KMS-11 (cell line): ENCODE measurements around the gene CST6.

Experiments used
- H2AFZ ChIP-seq: fragments of 200-600 bp; sonication (generic); 2 replicates; pipeline ENCODE4 v1.6.1; 2016; ENCODE audit warnings: antibody characterized with exemption, mixed run types, low read depth
- H3K27ac ChIP-seq: fragments of 200-600 bp; sonication (generic); 2 replicates; pipeline ENCODE4 v1.6.1; 2016; ENCODE audit warnings: mild to moderate bottlenecking, mixed run types
- H3K27me3 ChIP-seq: fragments of 200-600 bp; sonication (generic); 2 replicates; pipeline ENCODE4 v1.6.1; 2017; ENCODE audit warnings: mild to moderate bottlenecking, low read depth, mixed run types, moderate library complexity; ENCODE audit not compliant: insufficient read depth
- H3K36me3 ChIP-seq: fragments of 200-600 bp; sonication (generic); 2 replicates; pipeline ENCODE4 v1.6.1; 2017; ENCODE audit warnings: mild to moderate bottlenecking, mixed run types; ENCODE audit not compliant: insufficient read depth
- H3K4me1 ChIP-seq: fragments of 200-600 bp; sonication (generic); 2 replicates; pipeline ENCODE4 v1.6.1; 2016; ENCODE audit warnings: mild to moderate bottlenecking, low read depth, mixed run types; ENCODE audit not compliant: poor library complexity, severe bottlenecking
- H3K4me2 ChIP-seq: fragments of 200-600 bp; sonication (generic); 2 replicates; pipeline ENCODE4 v1.7.0; 2016; ENCODE audit warnings: mild to moderate bottlenecking, mixed run types
- H3K4me3 ChIP-seq: fragments of 200-600 bp; sonication (generic); IDR thresholded peaks from 2 replicates; pipeline ENCODE4 v1.6.1; 2017; ENCODE audit warnings: low read depth, low read length, mixed read lengths; ENCODE audit not compliant: insufficient read depth
- H3K79me2 ChIP-seq: fragments of 200-600 bp; sonication (generic); 2 replicates; pipeline ENCODE4 v1.6.1; 2016; ENCODE audit warnings: low read depth, mixed run types; ENCODE audit not compliant: insufficient read depth
- H3K9ac ChIP-seq: fragments of 200-600 bp; sonication (generic); 2 replicates; pipeline ENCODE4 v1.6.1; 2016; ENCODE audit warnings: mild to moderate bottlenecking, mixed run types
- H4K20me1 ChIP-seq: fragments of 200-600 bp; sonication (generic); 2 replicates; pipeline ENCODE4 v1.6.1; 2016; ENCODE audit warnings: mild to moderate bottlenecking, mixed run types; ENCODE audit not compliant: insufficient read depth
- TF ChIP-seq, protein P1 (sequence below): fragments of 200-600 bp; sonication (generic); conservative IDR thresholded peaks from 2 replicates; pipeline ENCODE4 v1.6.1; 2017; ENCODE audit warnings: low read depth, mild to moderate bottlenecking, antibody characterized with exemption, low read length, moderate library complexity, mixed read lengths

The CST6 gene, protein sequence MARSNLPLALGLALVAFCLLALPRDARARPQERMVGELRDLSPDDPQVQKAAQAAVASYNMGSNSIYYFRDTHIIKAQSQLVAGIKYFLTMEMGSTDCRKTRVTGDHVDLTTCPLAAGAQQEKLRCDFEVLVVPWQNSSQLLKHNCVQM

DNA sequence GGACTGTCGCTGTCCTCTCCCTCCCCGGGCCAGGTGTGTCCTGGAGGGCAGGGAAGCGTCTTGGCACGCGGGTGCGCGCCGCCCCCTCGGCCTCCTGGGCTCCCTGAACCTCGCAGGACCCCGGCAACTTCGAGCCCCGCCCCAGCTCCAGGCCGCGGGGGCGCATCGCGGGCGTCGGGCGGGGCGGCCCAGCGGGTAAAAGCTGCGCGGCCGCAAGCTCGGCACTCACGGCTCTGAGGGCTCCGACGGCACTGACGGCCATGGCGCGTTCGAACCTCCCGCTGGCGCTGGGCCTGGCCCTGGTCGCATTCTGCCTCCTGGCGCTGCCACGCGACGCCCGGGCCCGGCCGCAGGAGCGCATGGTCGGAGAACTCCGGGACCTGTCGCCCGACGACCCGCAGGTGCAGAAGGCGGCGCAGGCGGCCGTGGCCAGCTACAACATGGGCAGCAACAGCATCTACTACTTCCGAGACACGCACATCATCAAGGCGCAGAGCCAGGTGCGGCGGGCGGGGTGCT is at the start of gene CST6:
Gene CST6 (plus strand): TSS at position 224 of the 519 bp plus-strand sequence. CDS start 37 bp downstream, at position 261.
- Histone ChIP-seq H3K27ac (no peak within 1 kb of the TSS), H3K4me3 (no peak within 1 kb of the TSS), H2AFZ (no peak within 1 kb of the TSS), H3K36me3 (no peaks in the 10 kb centered on the region), H4K20me1 (no peaks in the 10 kb centered on the region), H3K9ac (no peak within 1 kb of the TSS), H3K4me2 (no peak within 1 kb of the TSS), H3K27me3 (no peaks in the 10 kb centered on the region), H3K79me2 (no peaks in the 10 kb centered on the region), H3K4me1 (peaks cover 7% of the 10 kb centered on the region)
- TF ChIP-seq, protein P1, sequence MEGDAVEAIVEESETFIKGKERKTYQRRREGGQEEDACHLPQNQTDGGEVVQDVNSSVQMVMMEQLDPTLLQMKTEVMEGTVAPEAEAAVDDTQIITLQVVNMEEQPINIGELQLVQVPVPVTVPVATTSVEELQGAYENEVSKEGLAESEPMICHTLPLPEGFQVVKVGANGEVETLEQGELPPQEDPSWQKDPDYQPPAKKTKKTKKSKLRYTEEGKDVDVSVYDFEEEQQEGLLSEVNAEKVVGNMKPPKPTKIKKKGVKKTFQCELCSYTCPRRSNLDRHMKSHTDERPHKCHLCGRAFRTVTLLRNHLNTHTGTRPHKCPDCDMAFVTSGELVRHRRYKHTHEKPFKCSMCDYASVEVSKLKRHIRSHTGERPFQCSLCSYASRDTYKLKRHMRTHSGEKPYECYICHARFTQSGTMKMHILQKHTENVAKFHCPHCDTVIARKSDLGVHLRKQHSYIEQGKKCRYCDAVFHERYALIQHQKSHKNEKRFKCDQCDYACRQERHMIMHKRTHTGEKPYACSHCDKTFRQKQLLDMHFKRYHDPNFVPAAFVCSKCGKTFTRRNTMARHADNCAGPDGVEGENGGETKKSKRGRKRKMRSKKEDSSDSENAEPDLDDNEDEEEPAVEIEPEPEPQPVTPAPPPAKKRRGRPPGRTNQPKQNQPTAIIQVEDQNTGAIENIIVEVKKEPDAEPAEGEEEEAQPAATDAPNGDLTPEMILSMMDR: no peak

DNA sequence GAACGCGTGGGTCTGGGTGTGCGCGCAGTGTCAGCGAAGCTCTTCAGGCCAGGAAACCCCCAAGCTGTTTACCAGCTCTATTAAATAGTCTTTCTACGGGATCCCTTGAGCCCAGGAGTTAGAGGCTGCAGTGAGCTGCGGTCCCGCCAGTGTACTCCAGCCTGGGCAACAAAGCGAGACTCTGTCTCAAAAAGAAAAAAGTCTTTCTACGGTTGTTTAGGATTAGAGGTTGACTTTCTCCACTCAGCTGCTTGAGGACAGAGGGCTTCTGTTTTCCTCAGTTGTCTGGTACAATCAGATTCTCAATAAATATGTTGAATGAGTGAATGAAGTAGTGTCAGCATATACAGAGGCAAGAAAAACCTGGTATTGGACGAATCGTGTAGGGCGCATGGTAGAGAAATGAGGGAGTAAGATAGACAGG is 49.7 kb upstream of the CST6 start:
- Histone ChIP-seq H3K4me2 (peak overlapping the region; percentile 73), H3K4me3 (no peak overlapping the region), H4K20me1 (0 out of 2 replicates have a peak, but pooled peaks cover 3% of the 10 kb centered on the region), H3K9ac (peak overlapping the region; percentile 83; the same call in 1 of the 2 replicates), H3K36me3 (no peaks in the 10 kb centered on the region), H3K27ac (peak overlapping the region; percentile 17; the same call in 1 of the 2 replicates), H2AFZ (no peak overlapping the region), H3K79me2 (peaks cover 27% of the 10 kb centered on the region), H3K27me3 (no peaks in the 10 kb centered on the region), H3K4me1 (peaks cover 26% of the 10 kb centered on the region)
- TF ChIP-seq, protein P1: no peak

DNA sequence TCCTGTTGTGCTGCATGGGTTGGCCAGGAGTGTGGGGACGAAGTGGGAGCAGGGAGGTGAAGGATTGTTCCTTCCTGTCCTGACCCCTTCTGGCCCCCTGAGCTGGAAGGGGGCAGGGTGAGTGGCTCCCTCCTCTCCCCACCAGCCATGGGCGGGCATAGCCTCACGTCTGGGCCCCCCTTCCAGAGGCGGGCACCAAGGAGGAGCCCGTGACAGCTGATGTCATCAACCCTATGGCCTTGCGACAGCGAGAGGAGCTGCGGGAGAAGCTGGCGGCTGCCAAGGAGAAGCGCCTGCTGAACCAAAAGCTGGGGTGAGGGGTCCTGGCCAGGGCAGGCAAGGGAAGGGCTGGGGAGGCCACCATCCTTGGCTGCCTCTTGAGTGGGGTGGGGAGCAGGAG is 46.9 kb upstream of the CST6 start:
- Histone ChIP-seq H3K79me2 (peaks cover 27% of the 10 kb centered on the region), H3K9ac (no peak overlapping the region), H3K27ac (no peak overlapping the region), H3K27me3 (no peaks in the 10 kb centered on the region), H3K4me1 (peaks cover 23% of the 10 kb centered on the region), H3K4me3 (no peak overlapping the region), H3K4me2 (no peak overlapping the region), H2AFZ (no peak overlapping the region), H3K36me3 (no peaks in the 10 kb centered on the region), H4K20me1 (0 out of 2 replicates have a peak, but pooled peaks cover 3% of the 10 kb centered on the region)
- TF ChIP-seq, protein P1: no peak

DNA sequence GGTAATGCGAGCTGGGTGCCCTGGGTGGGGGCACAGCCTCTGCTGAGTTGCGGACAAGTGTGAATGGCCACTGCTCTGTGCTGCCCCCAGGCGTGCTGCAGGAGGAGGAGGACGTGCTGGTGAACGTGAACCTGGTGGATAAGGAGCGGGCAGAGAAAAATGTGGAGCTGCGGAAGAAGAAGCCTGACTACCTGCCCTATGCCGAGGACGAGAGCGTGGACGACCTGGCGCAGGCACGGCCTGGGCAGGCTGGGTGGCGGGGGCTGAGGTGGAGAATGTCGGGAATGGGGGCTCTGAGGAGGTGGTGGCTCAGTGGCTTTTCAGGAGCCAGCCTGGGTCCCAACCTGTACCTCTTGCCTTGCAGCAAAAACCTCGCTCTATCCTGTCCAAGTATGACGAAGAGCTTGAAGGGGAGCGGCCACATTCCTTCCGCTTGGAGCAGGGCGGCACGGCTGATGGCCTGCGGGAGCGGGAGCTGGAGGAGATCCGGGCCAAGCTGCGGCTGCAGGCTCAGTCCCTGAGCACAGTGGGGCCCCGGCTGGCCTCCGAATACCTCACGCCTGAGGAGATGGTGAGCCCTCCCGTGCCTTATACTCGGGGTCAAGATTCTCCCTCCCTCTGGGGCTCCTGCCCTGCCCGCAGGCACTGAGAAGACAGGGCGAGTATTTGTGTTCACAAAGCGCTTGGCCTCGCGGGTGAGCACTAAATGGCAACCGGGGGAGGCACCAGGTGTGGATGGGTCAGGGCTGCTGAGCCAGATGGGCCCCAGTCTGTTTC is 45.6 kb upstream of the CST6 start:
- Histone ChIP-seq H3K27me3 (no peaks in the 10 kb centered on the region), H3K36me3 (no peaks in the 10 kb centered on the region), H3K27ac (no peak overlapping the region), H3K4me1 (peaks cover 18% of the 10 kb centered on the region), H4K20me1 (0 out of 2 replicates have a peak, but pooled peaks cover 3% of the 10 kb centered on the region), H3K9ac (no peak overlapping the region), H2AFZ (no peak overlapping the region), H3K4me2 (no peak overlapping the region), H3K4me3 (no peak overlapping the region), H3K79me2 (peaks cover 25% of the 10 kb centered on the region)
- TF ChIP-seq, protein P1: no peak
